HT1080 (cell line): Measurements from ENCODE around the gene S100A1. TPM values are rescaled to one million over a fixed set of nuclear protein-coding genes. Genes with fewer than 3 reads are reported as not detected.
A peak's percentile ranks its signal among the peaks of the same experiment; 100 is the strongest.
"Not testable (repeated sequence)": the region's sequence is repeated elsewhere in the genome, so short reads cannot be mapped to it uniquely, and the experiment has no call there.

ENCODE experiments used
- DNase-seq: peaks from one replicate; pipeline ENCODE4 v3.0.0-alpha.2; 2015; ENCODE audit warnings: low read depth
- total RNA-seq: library from RNA; depleted of rRNA; stranded (reverse); fragments of >200 nt; shearing (Covaris generic); gene quantifications from 2 replicates; pipeline ENCODE4 v1.2.3, GENCODE V29; 2014

The S100A1 gene
- total RNA-seq, 1 experiment from 2014 or later, result not detected

DNA sequence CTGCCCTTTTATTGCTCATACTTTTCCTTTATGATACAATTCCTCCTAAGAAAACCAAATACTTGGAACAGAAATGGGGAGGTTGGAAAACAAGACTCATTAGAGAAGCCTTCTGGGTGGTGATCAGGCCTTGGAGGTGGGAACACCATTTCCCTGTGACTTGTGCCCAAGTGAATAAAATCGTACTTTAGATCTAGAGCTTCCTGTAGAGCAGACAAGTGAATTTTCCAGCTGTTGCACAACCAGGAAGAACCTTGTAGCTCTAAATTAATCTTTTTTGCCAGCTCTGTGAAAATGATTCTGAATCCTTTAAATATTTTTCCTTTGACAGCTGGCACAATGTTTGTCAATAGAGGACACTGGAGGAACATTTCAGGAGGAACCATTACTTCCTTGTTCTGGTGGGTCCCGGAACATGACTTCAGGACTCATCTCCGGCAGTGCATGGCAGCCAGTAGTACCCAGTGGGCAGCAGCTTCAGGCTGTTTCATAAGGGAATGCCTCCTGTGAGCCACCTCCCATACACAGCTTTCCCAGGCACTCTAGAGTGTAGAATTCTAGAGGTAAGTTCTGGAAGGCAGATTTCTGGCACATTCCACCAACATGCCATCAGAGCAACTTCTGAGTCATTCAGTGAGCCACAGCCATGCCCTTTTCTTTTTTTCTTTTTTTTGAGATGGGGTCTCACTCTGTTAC lies 24.7 kb downstream of the S100A1 start:
- DNase-seq, result peak; percentile 75

DNA sequence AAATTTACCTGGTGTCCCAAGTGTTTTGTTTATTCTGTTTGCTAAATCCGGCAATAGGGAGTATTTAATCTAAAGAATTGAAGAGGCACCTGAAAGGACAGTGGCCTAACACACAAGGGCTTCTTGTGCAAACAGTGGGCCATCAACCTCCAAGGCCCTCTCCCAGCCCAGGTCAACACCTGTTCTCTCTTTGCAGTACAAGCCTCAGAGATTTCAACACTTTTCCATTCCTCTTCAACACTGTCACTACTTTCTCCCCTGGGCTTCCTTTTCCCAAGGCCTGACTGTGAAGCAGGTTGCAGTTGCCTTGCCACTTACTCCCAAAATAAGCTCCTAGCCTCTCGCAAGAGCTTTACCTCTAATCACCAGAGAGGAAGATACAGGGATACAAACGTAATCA lies 27.1 kb downstream of the S100A1 start:
- DNase-seq, result no peak

DNA sequence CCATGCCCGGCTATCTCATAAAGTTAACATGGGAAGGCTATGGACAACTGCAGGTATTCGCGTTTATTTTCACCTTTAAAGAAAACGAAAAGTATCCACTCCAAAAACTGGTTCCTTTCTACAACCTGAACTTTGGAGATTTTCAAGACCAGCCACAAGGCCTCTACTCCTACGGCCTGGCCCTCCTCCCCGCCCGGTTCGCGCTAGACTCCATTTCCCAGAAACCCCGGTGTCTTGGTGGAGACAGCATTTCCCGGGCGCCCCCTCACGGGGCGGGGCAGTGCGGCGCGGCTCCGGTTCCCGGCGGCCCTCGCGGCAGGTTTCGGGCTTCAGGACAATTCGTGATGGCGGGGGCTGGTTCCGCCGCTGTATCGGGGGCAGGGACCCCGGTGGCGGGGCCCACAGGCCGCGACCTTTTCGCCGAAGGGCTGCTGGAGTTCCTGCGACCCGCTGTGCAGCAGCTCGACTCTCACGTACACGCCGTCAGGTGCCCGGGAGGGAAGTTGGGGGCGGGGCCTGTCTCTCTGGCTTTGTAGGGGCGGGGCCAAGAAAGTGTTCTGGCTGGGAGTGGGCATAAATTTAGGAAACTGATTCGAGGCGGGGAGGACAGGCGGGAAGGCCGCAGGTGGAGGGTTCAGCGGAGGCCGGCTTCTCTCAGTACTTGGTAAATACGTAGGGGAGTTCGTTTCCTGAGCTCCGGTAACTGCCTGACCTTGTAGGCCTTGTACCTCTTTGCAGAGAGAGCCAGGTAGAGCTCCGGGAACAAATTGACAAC lies 30.4 kb downstream of the S100A1 start, which contains the start of gene SNAPIN:
TSS of gene SNAPIN (plus strand) at position 304 of the 775 bp plus-strand sequence. CDS start at position 345, 41 bp downstream.
- peak; percentile 83 for DNase-seq

DNA sequence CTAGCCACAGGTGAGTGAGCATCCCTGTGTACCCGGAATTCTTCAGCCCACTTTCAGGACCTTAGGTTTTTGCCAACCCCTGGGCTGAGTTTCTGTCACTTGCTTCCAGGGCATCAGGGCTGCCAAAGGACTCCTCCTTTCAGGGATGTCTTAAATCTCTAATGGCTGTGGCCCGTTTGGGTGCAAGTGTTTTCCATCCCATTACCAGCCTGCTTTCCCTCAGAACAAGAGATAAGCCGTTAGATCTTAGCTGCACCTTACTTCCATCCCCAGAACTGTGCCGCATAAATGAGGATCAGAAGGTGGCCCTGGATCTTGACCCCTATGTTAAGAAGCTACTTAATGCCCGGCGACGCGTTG lies 30.9 kb downstream of the S100A1 start:
- no peak for DNase-seq

DNA sequence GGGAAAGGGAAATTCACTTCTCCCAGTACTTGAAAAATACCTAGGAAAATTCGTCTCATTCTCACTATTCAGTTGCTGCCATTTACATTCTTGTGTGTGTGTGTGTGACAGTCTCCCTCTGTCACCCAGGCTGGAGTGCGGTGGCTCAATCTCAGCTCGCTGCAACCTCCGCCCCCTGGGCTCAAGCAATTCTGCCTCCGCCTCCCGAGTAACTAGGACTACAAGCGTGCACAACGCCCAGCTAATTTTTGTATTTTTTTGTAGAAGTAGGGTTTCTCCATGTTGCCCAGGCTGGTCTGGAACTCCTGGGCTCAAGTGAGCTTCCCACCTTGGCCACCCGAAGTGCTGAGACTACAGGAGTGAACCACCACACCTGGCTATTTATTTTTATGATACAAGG lies 31.4 kb downstream of the S100A1 start:
- no peak for DNase-seq

DNA sequence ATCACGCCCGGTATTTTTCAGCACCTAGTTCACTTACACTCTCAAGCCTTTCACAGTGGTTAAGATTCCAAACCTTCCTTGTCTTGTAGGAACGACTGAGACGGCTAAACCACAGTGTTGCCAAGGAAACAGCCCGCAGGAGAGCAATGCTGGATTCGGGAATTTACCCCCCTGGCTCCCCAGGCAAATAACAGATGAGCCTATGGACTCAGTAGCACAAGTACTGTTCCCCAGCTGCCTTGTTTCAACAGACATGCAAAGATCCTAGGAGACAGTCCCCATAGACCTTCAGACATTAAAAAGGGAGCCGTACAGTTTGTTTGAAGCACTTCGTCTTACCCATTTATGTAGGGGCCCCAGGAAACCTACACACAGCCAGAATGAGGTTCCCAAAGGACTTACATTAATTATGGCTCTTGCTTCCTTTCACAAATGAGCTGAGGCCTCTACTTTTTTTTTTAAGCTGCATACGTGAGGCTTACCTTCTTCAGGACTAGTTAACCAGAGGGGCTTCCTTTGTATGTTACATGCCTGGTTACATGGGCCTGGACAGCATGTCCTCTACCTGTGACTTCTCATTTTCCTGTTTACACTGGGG lies 33.0 kb downstream of the S100A1 start:
- no peak for DNase-seq

DNA sequence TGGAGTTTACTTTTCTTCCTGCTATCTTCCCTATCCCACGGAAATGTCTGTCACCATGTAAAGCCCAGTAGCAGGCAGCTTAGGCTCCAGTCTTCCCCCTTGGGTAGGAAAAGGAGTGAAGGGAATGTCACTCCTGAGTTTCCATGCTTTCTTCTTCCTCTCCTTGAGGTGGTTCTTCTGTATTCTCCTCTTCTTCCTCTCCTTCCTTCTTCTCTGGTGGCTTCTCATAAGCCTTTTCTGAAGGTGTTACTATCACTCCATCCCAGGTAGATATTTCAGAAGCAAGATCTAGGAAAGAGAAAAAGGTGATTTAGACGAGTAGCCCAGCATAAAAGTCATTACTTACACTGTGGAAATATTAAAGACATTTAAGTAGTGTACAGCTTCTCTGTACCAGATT lies 34.0 kb downstream of the S100A1 start:
- DNase-seq, result no peak

DNA sequence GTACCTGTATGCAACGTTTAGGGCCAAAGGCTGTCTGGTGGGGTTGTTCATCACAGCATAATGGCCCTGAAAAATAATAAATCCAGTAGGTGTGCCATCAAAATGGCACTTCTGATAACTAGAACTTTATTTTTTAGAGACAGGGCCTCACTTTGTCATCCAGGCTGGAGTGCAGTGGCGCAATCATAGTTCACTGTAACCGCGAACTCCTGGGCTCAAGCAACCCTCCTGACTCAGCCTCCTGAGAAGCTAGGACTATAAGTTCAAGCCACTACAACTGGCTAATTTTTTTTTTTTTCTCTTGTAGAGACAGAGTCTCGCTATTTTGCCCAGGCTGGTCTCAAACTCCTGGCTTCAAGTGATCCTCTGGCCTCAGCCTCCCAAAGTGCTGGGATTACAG lies 35.0 kb downstream of the S100A1 start:
- peak; percentile 38 for DNase-seq

DNA sequence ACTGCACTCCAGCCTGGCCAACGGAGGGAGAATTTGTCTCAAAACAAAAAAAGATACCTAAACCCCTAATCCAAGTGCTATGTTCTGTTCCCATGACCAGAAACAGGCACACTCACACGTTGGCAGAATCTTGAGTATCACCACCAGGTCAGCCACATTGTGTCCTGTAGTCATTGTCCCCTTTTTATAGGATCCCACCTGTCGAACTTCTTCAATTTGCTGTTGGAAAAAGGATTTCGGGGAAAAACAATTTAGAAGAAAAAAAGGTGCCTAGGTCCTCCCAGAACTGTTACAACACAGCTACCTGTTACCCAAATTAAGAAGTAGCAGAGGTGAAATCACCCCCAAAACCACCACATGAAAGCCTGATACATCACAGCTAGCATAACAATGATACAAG lies 39.2 kb downstream of the S100A1 start:
- no peak for DNase-seq

DNA sequence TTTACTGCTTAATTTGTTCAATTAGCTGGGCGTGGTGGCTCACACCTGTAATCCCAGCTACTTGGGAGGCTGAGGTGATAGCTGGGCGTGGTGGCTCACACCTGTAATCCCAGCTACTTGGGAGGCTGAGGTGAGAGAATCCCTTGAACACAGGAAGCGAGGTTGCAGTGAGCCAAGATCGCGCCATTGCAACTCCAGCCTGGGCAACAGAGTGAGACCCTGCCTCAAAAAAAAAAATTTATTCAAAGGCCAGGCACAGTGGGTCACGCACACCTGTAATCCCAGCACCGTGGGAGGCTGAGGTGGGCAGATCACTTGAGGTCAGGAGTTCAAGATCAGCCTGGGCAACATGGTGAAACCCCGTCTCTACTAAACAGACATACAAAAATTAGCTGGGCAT lies 40.4 kb downstream of the S100A1 start:
- not testable (repeated sequence) for DNase-seq

DNA sequence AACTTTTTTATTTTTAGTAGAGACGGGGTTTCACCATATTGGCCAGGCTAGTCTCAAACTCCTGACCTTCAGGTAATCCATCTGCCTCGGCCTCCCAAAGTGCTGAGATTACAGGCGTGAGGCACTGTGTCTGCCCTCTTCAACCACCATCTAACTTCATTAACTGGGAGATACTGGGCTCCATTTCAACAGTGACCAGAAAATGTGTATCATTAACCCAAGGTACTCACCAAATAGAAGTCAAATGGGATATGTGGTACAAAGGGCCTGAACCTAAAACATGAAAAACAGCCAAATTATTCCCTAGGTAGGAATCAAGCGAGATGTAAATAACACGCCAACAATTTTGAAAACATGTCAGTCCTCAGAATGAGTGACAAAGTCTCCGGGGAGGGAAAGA lies 41.4 kb downstream of the S100A1 start:
- DNase-seq, result no peak

DNA sequence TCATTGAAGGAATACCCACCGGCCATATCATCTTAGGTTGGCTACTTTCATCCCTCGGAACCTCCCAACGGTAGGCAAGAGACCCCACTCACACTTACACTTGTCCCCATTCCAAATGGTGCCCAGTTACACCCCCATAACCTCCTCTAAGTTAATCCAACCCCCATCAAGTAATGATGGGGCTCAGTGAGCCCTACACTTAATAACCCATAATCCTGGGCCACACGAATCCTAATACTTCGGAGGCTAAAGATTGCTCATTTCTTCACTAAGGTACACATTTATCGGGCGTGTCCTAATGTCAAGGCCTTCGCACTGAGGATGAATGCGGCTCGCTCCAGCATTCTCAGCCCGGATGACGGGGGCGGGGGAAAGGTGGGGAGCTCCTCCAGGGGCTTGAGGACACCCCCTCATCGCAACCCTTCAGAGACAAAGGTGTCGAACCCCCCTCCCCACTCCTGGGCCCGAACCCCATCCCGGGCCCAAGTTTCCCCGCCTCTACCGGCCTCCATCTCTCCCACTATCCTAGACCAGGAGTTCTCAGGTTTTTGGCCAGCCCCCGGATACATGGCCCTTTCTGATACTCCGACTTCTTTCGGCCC lies 42.1 kb downstream of the S100A1 start:
- DNase-seq, result no peak

DNA sequence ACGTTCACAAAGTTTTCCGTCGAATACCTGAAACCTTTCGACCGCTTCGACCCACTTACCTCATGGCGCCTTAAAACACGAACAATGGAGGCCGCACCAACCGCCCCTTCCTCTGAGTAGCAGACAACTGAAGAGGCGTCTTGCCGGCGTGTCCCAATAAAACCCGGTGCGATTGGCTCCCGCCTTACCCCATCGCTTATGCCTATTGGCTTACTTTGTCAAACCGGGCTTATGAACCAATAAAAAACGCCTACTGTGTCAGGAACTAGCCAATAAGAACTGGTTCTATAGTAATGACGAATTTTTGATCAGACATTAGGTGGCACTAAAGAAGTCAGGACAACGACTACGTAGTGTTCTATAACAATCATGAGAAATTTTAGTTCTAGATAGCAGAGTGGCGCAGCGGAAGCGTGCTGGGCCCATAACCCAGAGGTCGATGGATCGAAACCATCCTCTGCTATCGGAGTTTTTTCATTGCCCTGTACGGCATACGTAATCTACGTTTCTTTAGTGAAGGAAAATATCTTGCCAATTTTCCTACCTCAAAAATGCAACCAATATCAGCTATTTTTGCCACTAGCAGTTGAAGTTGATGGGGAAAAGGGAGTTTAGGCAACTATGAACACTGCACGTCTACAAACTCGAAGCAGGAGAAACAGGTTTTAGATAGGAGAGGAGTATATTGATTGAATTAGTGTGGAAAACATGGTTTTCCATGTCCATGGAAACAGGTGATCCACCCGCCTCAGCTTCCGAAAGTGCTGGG lies 42.8 kb downstream of the S100A1 start, which contains the start of gene ILF2:
TSS of gene ILF2 (minus strand) at position 135 of the 769 bp plus-strand sequence. CDS start at position 64, 71 bp downstream.
- peak; percentile 100 for DNase-seq

DNA sequence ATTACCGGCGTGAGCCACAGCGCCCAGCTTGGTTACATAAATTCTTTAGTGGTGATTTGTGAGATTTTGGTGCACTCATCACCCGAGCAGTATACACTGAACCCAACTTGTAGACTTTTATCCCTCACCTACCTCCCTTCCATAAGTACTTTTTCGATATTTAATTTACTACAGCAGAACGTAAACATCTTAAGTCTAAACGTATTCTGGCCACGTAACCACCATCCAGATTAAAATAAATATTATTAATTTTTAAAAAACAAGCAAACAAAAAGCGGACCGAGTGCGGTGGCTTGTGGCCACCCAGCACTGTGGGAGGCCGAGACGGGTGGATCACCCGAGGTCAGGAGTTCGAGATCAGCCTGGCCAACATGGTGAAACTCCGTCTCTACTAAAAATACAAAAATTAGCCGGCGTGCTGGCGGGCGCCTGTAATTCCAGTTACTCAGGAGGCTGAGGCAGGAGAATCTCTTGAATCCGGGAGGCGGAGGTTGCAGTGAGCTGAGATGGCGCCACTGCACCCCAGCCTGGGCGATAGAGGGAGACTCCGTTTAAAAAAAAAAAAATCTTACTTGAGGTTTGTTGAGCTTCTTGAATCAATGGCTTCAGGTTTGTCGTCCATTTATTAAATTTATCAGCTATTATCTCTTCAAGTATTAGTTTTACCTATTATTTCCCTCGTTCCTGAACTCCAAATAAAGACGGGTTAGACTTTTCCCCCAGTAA lies 43.6 kb downstream of the S100A1 start:
- peak; percentile 60 for DNase-seq

DNA sequence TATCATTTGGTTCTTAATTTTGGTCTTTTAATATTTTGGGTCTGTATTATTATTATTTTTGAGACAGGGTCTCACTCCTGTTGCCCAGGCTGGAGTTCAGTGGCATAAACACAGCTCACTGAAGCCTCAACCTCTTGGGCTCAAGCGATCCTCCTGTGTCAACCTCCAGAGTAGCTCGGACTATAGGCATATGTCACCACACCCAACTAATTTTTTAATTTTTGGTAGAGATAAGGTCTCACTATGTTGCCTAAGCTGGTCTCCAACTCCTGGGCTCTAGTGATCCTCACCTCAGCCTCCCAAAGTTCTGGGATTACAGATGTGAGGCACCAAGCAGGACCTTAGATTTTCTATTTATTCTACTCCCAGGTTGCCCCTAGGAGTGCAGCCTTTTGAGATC lies 45.3 kb downstream of the S100A1 start:
- no peak for DNase-seq

DNA sequence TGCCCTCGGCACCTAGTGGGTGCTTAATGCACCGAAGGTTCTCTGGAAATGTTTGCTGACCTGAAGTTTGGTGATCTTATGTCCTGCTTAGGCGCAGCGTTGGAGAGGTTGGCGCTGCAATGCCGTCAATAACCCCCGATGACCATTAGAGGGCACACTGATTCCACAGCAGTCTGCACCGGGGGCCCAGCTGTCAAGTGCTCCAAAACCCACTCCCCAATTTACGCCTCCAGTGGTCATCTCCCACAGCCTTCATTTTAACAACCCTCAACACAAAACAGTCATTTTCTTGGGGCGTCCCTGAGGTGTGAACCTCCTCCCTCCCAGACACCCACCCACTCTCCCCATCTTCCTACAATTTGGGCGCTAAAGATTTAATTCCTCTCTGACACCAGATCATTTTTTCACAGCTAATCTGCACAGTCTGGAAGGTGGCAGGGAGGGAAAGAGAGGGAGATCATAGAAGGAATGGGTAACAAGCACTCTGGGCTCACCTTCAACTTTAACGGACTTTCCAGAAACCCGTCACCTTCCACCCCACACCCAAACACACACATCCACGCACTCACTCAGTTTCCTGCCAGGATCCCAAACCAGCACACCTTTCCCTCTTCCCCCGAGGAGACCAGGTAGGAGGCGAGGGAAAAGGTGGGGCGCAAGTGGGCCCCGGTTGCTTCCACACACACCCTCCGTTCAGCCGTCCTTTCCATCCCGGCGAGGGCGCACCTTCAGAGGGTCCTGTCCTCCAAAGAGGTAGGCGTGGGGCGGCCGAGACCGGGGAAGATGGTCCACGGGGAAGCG lies 49.7 kb downstream of the S100A1 start:
- DNase-seq, result peak; percentile 29

DNA sequence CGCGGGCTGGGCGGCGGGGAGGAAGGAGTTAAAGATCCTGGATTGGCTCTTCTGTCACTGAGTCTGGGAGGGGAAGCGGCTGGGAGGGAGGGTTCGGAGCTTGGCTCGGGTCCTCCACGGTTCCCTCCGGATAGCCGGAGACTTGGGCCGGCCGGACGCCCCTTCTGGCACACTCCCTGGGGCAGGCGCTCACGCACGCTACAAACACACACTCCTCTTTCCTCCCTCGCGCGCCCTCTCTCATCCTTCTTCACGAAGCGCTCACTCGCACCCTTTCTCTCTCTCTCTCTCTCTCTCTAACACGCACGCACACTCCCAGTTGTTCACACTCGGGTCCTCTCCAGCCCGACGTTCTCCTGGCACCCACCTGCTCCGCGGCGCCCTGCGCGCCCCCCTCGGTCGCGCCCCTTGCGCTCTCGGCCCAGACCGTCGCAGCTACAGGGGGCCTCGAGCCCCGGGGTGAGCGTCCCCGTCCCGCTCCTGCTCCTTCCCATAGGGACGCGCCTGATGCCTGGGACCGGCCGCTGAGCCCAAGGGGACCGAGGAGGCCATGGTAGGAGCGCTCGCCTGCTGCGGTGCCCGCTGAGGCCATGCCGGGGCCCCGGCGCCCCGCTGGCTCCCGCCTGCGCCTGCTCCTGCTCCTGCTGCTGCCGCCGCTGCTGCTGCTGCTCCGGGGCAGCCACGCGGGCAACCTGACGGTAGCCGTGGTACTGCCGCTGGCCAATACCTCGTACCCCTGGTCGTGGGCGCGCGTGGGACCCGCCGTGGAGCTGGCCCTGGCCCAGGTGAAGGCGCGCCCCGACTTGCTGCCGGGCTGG lies 50.5 kb downstream of the S100A1 start, which contains the start of gene NPR1:
TSS of gene NPR1 (plus strand) at position 170 of the 818 bp plus-strand sequence. CDS start at position 591, 421 bp downstream.
- DNase-seq, result peak; percentile 10

DNA sequence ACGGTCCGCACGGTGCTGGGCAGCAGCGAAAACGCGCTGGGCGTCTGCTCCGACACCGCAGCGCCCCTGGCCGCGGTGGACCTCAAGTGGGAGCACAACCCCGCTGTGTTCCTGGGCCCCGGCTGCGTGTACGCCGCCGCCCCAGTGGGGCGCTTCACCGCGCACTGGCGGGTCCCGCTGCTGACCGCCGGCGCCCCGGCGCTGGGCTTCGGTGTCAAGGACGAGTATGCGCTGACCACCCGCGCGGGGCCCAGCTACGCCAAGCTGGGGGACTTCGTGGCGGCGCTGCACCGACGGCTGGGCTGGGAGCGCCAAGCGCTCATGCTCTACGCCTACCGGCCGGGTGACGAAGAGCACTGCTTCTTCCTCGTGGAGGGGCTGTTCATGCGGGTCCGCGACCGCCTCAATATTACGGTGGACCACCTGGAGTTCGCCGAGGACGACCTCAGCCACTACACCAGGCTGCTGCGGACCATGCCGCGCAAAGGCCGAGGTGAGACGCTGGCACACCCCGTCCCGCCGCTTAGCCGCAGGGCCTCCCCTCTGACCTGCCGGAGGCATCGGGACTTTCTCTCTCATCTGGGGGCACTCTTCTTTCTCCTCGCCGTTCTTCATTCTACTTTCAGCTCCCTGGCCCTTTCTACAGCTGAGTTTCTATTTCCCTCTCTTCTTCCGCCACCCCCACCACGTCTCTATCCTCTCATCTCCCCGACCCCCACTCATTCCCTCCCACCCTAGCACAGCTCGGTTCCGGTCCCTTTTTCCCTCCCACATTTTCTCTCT lies 51.3 kb downstream of the S100A1 start:
- DNase-seq, result no peak
